Daoy (cell line): Measurements from ENCODE around the gene LEF1. TPM values are rescaled to one million over a fixed set of nuclear protein-coding genes. Genes with fewer than 3 reads are reported as not detected.

Experiments
- DNase-seq: peaks from one replicate; pipeline ENCODE4 v3.0.0-alpha.2; 2015; ENCODE audit warnings: low read depth
- total RNA-seq: library from RNA; depleted of rRNA; stranded (reverse); fragments of >200 nt; shearing (Covaris generic); gene quantifications from 2 replicates; pipeline ENCODE4 v1.2.3, GENCODE V29; 2014; rRNA removed

LEF1 gene
- 17.1 and 19.7 TPM in 2 replicates for total RNA-seq

DNA sequence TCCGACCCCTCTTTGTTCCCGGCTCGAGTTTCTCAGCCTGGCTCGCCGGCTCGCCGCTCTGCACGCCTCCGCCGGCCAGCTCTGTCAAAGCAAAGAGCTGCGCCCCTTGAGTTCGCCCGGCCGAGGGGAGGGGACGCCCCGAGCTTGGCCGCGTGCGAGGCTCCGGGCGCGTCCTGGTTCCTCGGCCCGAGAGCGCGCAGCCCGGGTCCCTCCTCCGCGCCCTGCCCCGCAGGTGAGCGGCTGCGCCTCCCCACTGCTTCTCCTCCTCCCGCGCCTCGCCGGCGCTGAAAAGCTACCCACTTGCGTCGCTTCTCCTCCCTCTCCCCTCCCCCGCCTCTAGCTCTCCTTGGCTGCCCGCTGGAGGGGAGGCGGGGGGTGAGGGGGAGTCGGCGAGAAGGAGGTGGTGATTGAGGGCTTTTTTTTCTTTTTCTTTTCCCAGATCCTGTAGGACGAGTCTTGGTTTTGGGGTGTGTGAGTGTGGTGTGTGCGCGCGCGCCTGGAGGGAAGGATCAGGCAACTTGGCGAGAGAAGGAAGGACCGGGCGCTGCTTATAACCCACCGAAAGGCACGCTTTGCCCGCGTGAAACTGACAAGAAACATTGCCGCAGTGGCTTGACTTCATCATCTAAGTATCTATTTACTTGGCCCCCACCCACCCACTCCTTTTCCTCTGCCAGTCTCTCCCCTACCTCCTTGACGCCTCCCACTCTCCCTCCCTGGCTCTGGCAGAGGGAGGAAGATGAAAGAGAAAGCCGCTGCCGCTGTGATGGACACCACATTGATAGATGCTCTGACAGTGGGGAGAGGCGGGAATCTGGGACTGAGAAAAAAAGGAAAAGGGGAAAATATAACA, at the start of gene LEF1:
TSS of gene LEF1 (minus strand) at position 262 of the 853 bp plus-strand sequence. CDS start 1,165 bp downstream, outside the sequence.
- peak; percentile 72 for DNase-seq

DNA sequence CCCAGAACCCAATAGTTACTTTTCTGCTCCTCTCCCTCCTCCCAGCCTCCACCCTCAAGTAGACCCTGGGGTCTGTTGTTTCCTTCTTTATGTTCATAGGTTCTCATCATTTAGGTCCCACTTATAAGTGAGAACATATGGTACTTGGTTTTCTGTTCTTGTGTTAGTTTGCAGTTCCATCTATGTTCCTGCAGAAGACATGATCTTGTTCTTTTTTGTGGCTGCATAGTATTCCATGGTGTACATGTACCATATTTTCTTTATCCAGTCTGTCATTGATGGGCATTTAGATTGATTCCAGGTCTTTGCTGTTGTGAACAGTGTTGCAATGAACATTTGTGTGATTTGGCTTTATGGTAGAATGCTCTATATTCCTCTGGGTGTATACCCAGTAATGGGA, 47.8 kb upstream of the LEF1 start:
- no peak for DNase-seq

DNA sequence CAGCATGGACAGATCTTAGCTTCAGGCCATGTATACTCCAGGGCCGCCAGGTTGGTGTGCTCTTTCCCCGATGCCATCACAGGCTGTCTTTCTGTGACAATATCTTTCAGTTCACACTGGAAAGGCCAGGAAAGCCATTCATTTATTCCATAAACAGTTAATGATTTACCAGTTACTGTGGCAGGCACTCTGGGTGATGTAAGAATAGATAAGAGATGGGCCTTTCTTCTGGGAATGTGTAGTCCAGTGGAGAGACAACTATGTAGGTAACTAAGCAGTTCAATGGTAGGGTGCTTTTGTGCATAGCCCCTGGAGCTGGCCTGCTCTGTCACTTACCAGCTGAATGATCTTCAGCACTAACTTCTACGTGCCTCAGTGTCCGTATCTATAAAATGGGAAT, 46.3 kb upstream of the LEF1 start:
- DNase-seq: no peak

GRCh38 chr4:108213723-108214122, 45.0 kb upstream of the LEF1 start:
- no peak for DNase-seq

DNA sequence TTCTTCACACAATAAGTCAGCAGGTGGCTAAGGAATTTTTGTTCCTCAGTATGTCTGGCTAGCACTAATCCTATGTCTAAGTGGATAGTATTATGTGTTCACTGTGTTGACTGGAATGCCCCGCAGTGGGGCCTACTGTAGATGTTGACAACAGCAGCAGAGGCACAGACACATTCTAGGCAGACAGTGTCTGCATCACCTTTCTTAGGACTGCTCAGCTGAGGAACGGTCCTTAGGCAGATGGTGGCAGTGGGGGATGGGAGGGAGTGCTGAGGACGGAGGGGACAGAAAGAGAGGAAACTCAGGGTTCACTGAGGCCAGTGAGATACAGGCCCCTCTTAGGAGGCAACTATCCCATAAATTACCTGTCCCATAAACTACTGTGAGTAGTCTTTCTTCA, 44.6 kb upstream of the LEF1 start:
- no peak for DNase-seq

- peak; percentile 9 for DNase-seq
Measured at GRCh38 chr4:108210989-108211835, 42.5 kb upstream of the LEF1 start.

DNA sequence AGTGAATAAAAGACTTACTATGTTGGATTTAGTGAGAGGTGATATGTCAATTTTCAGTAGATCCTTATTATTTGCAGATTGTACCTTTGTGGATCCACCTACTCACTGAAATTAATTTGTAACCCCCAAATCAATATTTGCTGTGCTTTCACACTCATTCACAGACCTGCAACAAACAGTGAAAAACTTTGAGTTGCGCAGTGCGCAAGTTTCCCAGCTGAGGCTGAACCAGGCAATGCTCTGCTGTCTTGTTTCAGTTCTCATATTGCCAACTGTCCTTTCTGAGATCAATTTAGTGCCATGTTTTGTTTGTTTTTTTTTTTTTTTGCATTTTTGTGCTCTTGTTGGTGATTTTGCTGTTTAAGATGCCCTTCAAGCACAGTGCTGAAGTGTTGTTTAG, 40.8 kb upstream of the LEF1 start:
- DNase-seq: no peak

DNA sequence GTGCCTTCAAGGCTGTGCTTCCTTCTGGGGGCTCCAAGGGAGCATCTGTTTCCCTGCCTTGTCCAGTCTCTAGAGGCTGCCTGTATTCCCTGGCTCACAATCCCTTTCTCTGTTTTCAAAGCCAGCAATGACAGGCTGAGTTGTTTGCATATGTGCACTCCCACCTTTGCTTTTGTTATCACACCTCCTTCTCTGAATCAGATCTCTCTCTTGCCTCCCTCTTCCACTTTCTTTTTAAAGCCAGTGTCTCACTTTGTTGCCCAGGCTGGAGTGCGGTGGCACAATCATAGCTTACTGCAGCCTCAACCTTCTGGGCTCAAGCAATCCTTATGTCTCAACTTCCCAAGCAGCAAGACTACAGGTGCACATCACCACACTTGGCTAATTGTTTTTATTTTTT, 37.1 kb upstream of the LEF1 start:
- no peak for DNase-seq

- DNase-seq: no peak
Measured at GRCh38 chr4:108204518-108204917, 35.8 kb upstream of the LEF1 start.

DNA sequence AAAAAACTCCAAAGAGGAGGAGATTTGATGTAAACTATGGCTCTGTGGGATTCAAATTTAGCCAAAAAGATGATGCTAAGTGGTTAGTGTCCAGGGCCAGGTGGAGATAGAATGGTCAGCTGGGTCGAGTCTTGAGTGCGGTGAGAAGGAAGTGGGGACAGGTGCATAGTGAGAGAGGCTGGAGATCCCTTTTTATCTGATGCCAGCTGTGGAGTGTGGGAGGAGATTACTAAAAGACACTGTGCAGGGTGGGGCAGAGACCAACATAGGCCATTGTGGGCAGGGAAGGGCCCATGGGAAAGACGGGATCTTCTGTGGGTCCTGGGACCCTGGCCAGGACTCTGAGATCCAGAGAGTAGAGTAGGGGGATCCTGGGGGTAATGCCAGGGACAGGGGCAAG, 34.6 kb upstream of the LEF1 start:
- DNase-seq: no peak

DNA sequence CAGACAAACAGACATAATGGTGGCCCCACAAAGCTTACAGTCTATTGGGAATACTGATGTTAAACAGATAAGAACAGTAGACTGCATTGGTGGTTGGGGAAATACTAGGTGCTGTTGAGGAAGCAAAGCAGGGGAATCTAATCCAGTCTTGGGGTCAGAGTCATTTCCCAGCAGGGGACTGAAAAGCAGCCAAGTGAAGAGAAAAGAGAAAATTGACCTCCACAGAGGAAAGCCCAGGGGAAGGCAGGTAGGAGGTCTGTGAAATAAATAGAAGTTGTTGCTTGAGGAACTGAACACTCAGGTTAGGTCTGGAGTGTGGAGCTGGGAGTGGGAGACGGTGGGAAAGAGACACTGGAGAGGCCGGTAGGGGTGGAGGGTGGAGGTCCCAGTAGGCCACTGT, 33.0 kb upstream of the LEF1 start:
- DNase-seq: no peak

- no peak for DNase-seq
Measured at GRCh38 chr4:108199881-108200280, 31.1 kb upstream of the LEF1 start.

DNA sequence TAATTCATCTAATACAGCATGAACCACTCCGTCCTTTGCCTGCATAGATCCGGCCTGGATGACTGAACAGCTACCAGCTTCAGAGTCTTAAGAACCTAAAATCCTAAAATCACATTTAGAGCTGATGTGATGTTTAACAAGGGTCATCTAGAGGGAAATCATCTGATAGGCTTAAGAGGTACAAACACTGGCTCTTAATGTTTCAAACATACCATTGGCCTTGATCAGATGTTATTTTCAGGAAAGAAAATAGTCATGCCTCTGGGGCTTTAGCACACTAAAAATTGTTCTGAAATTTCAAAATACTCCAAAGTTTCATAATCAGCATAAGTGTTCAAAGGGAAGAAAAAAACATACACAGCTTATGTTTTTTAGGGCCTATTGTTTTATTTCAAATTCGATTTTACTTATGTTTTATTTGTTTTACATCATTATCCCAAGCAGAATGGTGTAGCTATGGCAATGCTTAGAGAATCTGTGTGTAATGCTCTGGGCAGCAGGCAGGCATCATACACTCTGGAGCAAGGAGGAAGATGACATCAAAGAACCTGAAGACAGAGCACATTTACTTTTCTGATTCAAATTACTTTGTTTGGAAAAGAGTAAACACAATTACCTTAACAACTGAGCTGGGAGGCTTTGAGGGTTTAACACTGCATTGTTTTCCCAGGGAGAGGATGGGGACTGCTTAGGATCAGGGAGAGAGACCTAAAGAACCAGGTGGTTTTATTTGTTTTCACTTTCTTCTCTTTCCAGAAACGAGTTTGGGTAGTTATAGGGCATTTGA, 25.3 kb upstream of the LEF1 start:
- DNase-seq: no peak

DNA sequence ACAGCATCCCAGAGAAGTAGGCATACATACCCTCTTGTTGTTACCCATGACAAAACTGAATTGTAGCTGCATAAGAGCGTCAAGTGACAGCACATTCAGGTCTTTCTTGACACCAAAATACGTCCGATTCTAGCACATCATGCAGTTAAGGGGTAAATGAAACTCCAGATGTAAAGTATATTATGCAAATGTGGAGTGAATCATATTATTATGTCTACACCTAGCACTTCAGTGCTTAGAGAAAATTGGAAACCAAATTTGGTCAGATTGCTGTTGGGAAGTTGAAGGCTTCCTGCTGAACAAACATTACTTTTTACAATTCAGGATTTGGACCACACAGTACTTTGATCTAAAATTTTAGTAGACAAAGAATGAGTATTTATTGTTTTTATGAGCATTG, 24.2 kb upstream of the LEF1 start:
- no peak for DNase-seq

GRCh38 chr4:108192056-108192455, 23.3 kb upstream of the LEF1 start:
- DNase-seq: no peak

GRCh38 chr4:108191269-108191914, 22.7 kb upstream of the LEF1 start:
- no peak for DNase-seq

DNA sequence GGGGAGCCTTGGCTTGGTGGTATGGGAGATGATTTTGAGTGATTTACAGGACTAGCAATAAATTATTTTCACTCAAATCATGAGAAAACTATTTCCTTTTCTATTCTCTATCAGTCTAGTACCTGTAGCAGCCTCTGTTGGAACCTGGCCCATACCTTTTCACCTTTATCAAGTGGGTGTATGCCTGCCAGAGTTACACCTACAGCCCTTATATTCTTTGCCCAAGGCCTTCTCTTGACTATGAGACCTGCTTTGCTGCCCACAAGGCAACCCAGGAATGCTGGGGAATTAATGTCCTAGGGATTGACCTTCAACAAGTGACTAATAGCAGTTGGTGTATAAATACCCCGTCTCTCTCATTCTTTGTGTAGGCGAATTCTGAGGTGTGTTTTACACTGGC, 20.0 kb upstream of the LEF1 start:
- no peak for DNase-seq

DNA sequence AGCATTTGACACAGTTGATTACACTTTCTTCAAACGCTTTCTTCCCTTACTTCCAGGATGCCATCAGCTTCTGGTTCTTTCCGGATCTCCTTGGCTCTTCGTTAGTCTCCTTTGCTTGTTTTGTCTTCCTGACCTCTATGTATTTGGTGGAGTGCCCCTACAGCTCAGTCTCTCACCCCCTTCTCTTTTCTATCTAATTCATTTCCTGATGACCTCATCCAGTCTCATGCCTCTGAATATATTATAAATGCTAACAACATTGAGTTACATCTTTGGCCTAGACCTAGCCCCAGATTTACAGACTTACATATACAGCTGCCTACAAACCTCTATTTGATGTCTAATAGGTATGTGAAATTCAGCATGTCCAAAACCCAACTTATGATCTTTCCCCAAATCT, 16.5 kb upstream of the LEF1 start:
- DNase-seq: no peak

GRCh38 chr4:108184453-108185049, 15.8 kb upstream of the LEF1 start:
- DNase-seq: no peak

DNA sequence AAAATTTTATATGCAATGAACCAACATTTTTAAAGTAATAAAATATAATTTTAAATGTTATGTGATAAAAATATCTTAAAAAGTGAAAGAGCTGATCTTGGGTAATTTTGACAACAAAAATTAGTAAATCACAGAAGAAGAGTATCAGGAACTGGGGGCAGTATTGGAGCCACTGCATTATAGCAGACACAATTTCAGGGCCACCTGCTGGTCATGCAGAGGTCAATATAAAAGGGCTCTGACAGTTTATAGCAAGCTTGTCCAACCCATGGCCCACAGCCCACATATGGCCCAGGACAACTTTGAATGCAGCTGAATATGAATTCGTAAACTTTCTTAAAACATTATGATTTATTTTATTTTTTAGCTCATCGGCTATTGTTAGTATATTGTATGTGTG, 13.0 kb upstream of the LEF1 start:
- DNase-seq: no peak

DNA sequence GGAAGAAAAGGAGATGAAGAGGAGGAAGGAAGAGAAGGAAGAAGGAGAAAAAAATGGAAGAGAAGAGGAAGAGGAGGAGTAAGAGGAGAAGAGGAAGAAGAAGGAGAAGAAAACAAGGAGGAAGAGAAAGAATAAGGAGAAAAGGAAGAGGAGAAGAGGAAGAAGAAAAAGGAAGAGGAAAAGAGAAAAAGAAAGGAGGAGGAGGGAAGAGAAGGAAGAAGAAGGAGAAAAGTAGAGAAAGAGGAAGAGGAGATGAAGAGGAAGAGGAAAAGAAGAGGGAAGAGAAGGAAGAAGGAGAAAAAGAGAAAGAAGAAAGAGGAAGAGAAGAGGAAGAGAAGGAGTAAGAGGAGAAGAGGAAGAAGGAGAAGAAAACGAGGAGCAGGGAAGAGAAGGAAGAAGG, 11.8 kb upstream of the LEF1 start:
- DNase-seq: no peak
